ENCODE results near the gene FGR. TPM values are rescaled to one million over a fixed set of nuclear protein-coding genes. Genes with fewer than 3 reads are reported as not detected.

Gene FGR
- total and polyA plus RNA-seq, 2 of the 13 experiments (the other 11 are each of a cell fraction or from before 2014, with no cell fraction given) = not detected

DNA sequence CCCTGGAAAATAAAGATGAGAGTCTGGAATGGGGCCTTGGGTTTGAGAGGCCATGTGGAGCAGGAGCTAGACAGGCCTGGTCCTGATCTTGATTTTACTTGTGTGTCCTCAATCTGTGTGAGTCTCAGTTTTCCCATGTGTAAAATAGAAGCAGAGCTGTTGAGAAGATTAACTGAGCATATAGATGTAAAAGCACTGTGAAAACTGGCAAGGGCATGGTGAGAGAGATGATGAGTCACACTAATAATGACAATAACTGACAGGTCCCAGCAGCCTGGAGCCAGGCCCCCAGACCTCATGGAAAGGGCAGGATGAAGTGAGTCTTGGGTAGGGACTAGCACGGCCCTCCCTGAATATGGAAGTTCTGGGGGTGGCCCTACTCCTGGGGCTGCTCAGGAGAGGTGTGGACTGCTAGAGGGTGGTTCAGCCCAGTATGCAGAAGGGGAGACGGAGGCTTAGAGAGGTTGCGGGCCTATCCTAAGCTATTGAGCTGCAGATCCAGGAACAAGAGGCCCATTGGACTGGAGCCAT lies 28.2 kb downstream of the FGR start (continued):
- TF ChIP-seq, protein P1, sequence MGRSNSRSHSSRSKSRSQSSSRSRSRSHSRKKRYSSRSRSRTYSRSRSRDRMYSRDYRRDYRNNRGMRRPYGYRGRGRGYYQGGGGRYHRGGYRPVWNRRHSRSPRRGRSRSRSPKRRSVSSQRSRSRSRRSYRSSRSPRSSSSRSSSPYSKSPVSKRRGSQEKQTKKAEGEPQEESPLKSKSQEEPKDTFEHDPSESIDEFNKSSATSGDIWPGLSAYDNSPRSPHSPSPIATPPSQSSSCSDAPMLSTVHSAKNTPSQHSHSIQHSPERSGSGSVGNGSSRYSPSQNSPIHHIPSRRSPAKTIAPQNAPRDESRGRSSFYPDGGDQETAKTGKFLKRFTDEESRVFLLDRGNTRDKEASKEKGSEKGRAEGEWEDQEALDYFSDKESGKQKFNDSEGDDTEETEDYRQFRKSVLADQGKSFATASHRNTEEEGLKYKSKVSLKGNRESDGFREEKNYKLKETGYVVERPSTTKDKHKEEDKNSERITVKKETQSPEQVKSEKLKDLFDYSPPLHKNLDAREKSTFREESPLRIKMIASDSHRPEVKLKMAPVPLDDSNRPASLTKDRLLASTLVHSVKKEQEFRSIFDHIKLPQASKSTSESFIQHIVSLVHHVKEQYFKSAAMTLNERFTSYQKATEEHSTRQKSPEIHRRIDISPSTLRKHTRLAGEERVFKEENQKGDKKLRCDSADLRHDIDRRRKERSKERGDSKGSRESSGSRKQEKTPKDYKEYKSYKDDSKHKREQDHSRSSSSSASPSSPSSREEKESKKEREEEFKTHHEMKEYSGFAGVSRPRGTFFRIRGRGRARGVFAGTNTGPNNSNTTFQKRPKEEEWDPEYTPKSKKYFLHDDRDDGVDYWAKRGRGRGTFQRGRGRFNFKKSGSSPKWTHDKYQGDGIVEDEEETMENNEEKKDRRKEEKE (IDR thresholded peaks at IDR 0.05) = no peak
- TF ChIP-seq JUN (CRISPR knock-in tag; IDR thresholded peaks at IDR 0.05) (no peak), U2AF2 (IDR thresholded peaks at IDR 0.05; ENCODE audit: low read depth, low read length) (no peak), SIN3A (IDR thresholded peaks at IDR 0.05; ENCODE audit: borderline replicate concordance, low read depth, low read length) (0 out of 2 replicates have a peak, but pooled peaks have one; percentile 4), FOSL2 (CRISPR knock-in tag; IDR thresholded peaks at IDR 0.05) (peak; percentile 74), ZNF550 (CRISPR knock-in tag; IDR thresholded peaks at IDR 0.05; ENCODE audit: borderline replicate concordance) (no peak), KAT2B (IDR thresholded peaks at IDR 0.05; ENCODE audit: borderline replicate concordance, low read depth, low read length) (no peak), PAX8 (CRISPR knock-in tag; IDR thresholded peaks at IDR 0.05; ENCODE audit: borderline replicate concordance) (no peak; the same call in 1 of the 2 replicates), NAIF1 (CRISPR knock-in tag; IDR thresholded peaks at IDR 0.05; ENCODE audit: borderline replicate concordance) (peak; percentile 62; the same call in 1 of the 2 replicates), ZNF275 (CRISPR knock-in tag; IDR thresholded peaks at IDR 0.05; ENCODE audit: borderline replicate concordance) (0 out of 2 replicates have a peak, but pooled peaks have one; percentile 32), FIP1L1 (IDR thresholded peaks at IDR 0.05; ENCODE audit: borderline replicate concordance, insufficient read depth, low read depth, low read length) (no peak)
- TF ChIP-seq, protein P2, sequence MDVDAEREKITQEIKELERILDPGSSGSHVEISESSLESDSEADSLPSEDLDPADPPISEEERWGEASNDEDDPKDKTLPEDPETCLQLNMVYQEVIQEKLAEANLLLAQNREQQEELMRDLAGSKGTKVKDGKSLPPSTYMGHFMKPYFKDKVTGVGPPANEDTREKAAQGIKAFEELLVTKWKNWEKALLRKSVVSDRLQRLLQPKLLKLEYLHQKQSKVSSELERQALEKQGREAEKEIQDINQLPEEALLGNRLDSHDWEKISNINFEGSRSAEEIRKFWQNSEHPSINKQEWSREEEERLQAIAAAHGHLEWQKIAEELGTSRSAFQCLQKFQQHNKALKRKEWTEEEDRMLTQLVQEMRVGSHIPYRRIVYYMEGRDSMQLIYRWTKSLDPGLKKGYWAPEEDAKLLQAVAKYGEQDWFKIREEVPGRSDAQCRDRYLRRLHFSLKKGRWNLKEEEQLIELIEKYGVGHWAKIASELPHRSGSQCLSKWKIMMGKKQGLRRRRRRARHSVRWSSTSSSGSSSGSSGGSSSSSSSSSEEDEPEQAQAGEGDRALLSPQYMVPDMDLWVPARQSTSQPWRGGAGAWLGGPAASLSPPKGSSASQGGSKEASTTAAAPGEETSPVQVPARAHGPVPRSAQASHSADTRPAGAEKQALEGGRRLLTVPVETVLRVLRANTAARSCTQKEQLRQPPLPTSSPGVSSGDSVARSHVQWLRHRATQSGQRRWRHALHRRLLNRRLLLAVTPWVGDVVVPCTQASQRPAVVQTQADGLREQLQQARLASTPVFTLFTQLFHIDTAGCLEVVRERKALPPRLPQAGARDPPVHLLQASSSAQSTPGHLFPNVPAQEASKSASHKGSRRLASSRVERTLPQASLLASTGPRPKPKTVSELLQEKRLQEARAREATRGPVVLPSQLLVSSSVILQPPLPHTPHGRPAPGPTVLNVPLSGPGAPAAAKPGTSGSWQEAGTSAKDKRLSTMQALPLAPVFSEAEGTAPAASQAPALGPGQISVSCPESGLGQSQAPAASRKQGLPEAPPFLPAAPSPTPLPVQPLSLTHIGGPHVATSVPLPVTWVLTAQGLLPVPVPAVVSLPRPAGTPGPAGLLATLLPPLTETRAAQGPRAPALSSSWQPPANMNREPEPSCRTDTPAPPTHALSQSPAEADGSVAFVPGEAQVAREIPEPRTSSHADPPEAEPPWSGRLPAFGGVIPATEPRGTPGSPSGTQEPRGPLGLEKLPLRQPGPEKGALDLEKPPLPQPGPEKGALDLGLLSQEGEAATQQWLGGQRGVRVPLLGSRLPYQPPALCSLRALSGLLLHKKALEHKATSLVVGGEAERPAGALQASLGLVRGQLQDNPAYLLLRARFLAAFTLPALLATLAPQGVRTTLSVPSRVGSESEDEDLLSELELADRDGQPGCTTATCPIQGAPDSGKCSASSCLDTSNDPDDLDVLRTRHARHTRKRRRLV (CRISPR knock-in tag; IDR thresholded peaks at IDR 0.05) = no peak
